ENCODE results near the gene TMEM40. TPM values are rescaled to one million over a fixed set of nuclear protein-coding genes. Genes with fewer than 3 reads are reported as not detected.
A peak's percentile ranks its signal among the peaks of the same experiment; 100 is the strongest.

Gene TMEM40
- total and polyA plus RNA-seq, 9 of the 15 experiments (the other 6 are each of a cell fraction or from before 2014, with no cell fraction given): 0.11 to 0.31 (median 0.14) TPM; not detected in 6

GRCh38 chr3:12764171-12764776 is 5.2 kb upstream of the TMEM40 start (continued):
- no peak for TF ChIP-seq IRF2 (CRISPR knock-in tag; IDR thresholded peaks at IDR 0.05)
- TF ChIP-seq ESRRA (IDR thresholded peaks at IDR 0.05; ENCODE audit: borderline replicate concordance, low read depth): peak; percentile 98
- peak; percentile 89 for TF ChIP-seq RBM25 (IDR thresholded peaks at IDR 0.05; ENCODE audit: low read depth, low read length, severe bottlenecking)
- TF ChIP-seq NR4A1 (CRISPR knock-in tag; IDR thresholded peaks at IDR 0.05): no peak
- no peak for TF ChIP-seq NR4A1 (tag; IDR thresholded peaks at IDR 0.05)
- peak; percentile 50 for TF ChIP-seq USF1 (CRISPR knock-in tag; IDR thresholded peaks at IDR 0.05)
- 0 out of 2 replicates have a peak, but pooled peaks have one; percentile 50 for TF ChIP-seq BHLHE40 (IDR thresholded peaks at IDR 0.05; ENCODE audit: low read length)
- TF ChIP-seq PHF21A (IDR thresholded peaks at IDR 0.05; ENCODE audit: borderline replicate concordance, low read depth): no peak
- TF ChIP-seq BCOR (IDR thresholded peaks at IDR 0.05): peak; percentile 71

GRCh38 chr3:12759693-12760565 is 870 bp upstream of the TMEM40 start:
- Histone ChIP-seq H3K27ac (ENCODE audit: extremely low read depth, low read depth, low read length) (no peak overlapping the region), H3K4me2 (ENCODE audit: insufficient read depth, low read length) (no peak overlapping the region)
- POLR2A ChIA-PET: interaction anchor here (0.6 to 2.1 kb wide), 4 partner anchors 8 to 176 kb away, joined by 3 to 8 read pairs (median 4); no protein-coding TSS in a partner anchor
- TF ChIP-seq POLR3A (IDR thresholded peaks at IDR 0.05; ENCODE audit: borderline replicate concordance, extremely low read depth, insufficient read depth, insufficient read length) (no peak), LCOR (CRISPR knock-in tag; IDR thresholded peaks at IDR 0.05) (no peak), CREB5 (CRISPR knock-in tag; IDR thresholded peaks at IDR 0.05) (no peak), MXI1 (IDR thresholded peaks at IDR 0.05; ENCODE audit: low read depth, low read length) (no peak), ZNF511 (CRISPR knock-in tag; IDR thresholded peaks at IDR 0.05) (no peak), HNRNPK (IDR thresholded peaks at IDR 0.05; ENCODE audit: low read depth, low read length, poor library complexity, severe bottlenecking) (no peak), WHSC1 (IDR thresholded peaks at IDR 0.05; ENCODE audit: low read length) (no peak), NCOA6 (IDR thresholded peaks at IDR 0.05) (no peak)

More at GRCh38 chr3:12759693-12760565, 870 bp upstream of the TMEM40 start:
- FAIRE-seq (no peak), DNase-seq (ENCODE audit: extremely low read depth in 1 of 4, low spot score in 3 of 4) (no peak), ATAC-seq (no peak)
- H3K4me3 ChIP-seq: no peak overlapping the region
- intact Hi-C loops (cut with micrococcal nuclease) (no loop called here), in situ Hi-C loops (cut with MboI) (no loop called here)
- peaks cover 9 to 20% of the 10 kb centered on the region in 2 experiments for H3K4me1 ChIP-seq (replicated peaks in 1 of 2; ENCODE audit: control insufficient read depth in 2 of 2, insufficient read depth in 2 of 2, low read length in 2 of 2)
- no peaks in the 10 kb centered on the region for H3K9me1 ChIP-seq (ENCODE audit: control insufficient read depth, insufficient read depth, low read length)
- no peaks in the 10 kb centered on the region for H4K20me1 ChIP-seq (replicated peaks; ENCODE audit: control insufficient read depth, insufficient read depth, low read length)
- CTCF ChIA-PET (ENCODE audit: low intra/inter-chr PET ratio): no interaction called here
- H3K9me3 ChIP-seq (replicated peaks; ENCODE audit: control insufficient read depth, insufficient read depth, low read depth, low read length): no peaks in the 10 kb centered on the region
- no peaks in the 10 kb centered on the region for H3K79me2 ChIP-seq (ENCODE audit: control insufficient read depth, insufficient read depth, low read length)
- H3K27me3 ChIP-seq (ENCODE audit: control insufficient read depth in 2 of 2, insufficient read depth in 2 of 2, low read length in 2 of 2): peaks cover 11 to 22% of the 10 kb centered on the region in 2 experiments; a peak in 4 of 5 replicates
- peak overlapping the region in 1 of 2 experiments; percentile 78; a peak in 1 of 4 replicates for H3K9ac ChIP-seq (ENCODE audit: insufficient read depth in 1 of 2, low read depth in 2 of 2, low read length in 2 of 2)
- no peaks in the 10 kb centered on the region for H3K36me3 ChIP-seq (ENCODE audit: control insufficient read depth, insufficient read depth, low read length)
- WGBS (ENCODE audit: insufficient coverage, low coverage, missing lambda C conversion rate): 25% methylated on average over 8 of the region's 8 CpGs
- no TSS peak for BruUV-seq (replicated peaks)
- 0 out of 2 replicates have a peak overlapping the region, but pooled peaks have one; percentile 5 for H2AFZ ChIP-seq (ENCODE audit: low read depth, low read length)
